HG03469 (cell line): ENCODE data around the gene RPS15.

Source experiments
- ATAC-seq: cut with Tn5 transposase; IDR thresholded peaks from one replicate; pipeline ENCODE4 v1.9.1; 2021; ENCODE audit warnings: mild to moderate bottlenecking, moderate library complexity, moderate number of reproducible peaks; ENCODE audit not compliant: unreplicated experiment

Gene RPS15

GRCh38 chr19:1481224-1481892 lies 43.2 kb downstream of the RPS15 start:
- ATAC-seq: no peak

GRCh38 chr19:1481893-1482360 lies 43.7 kb downstream of the RPS15 start:
- ATAC-seq: no peak

- no peak for ATAC-seq
Observed at GRCh38 chr19:1482361-1483130, 44.4 kb downstream of the RPS15 start.

- ATAC-seq: no peak
Observed at GRCh38 chr19:1483131-1483978, 45.2 kb downstream of the RPS15 start.

GRCh38 chr19:1483979-1484428 lies 45.8 kb downstream of the RPS15 start:
- no peak for ATAC-seq

- no peak for ATAC-seq
Observed at GRCh38 chr19:1486720-1487575, 48.8 kb downstream of the RPS15 start.

GRCh38 chr19:1487576-1488281 lies 49.5 kb downstream of the RPS15 start:
- ATAC-seq: no peak

GRCh38 chr19:1488282-1488601 lies 50.0 kb downstream of the RPS15 start:
- no peak for ATAC-seq

- ATAC-seq: no peak
Observed at GRCh38 chr19:1489463-1490310, 51.5 kb downstream of the RPS15 start.
